ENCODE measurements around the gene MYO5A.
"Not testable (repeated sequence)": the region's sequence is repeated elsewhere in the genome, so short reads cannot be mapped to it uniquely, and the experiment has no call there.

Gene MYO5A

GRCh38 chr15:52462806-52463360 is 65.8 kb downstream of the MYO5A start:
- DNase-seq (ENCODE audit: low spot score), result no peak

- not testable (repeated sequence) for DNase-seq (ENCODE audit: low spot score)
Observed at GRCh38 chr15:52459701-52460100, 69.0 kb downstream of the MYO5A start.

- not testable (repeated sequence) for DNase-seq (ENCODE audit: low spot score)
Observed at GRCh38 chr15:52459265-52459664, 69.4 kb downstream of the MYO5A start.

GRCh38 chr15:52448011-52448890 is 80.4 kb downstream of the MYO5A start:
- no peak for DNase-seq (ENCODE audit: low spot score)

GRCh38 chr15:52445954-52446353 is 82.7 kb downstream of the MYO5A start:
- DNase-seq (ENCODE audit: low spot score), result no peak

GRCh38 chr15:52445553-52445952 is 83.1 kb downstream of the MYO5A start:
- no peak for DNase-seq (ENCODE audit: low spot score)

- DNase-seq (ENCODE audit: low spot score), result not testable (repeated sequence)
Observed at GRCh38 chr15:52443205-52443604, 85.5 kb downstream of the MYO5A start.

- no peak for DNase-seq (ENCODE audit: low spot score)
Observed at GRCh38 chr15:52441841-52442240, 86.8 kb downstream of the MYO5A start.

- DNase-seq (ENCODE audit: low spot score), result no peak
Observed at GRCh38 chr15:52440946-52441345, 87.7 kb downstream of the MYO5A start.

- DNase-seq (ENCODE audit: low spot score), result peak; percentile 79
Observed at GRCh38 chr15:52440414-52440813, 88.3 kb downstream of the MYO5A start.

GRCh38 chr15:52439470-52439869 is 89.2 kb downstream of the MYO5A start:
- peak; percentile 13 for DNase-seq (ENCODE audit: low spot score)

- not testable (repeated sequence) for DNase-seq (ENCODE audit: low spot score)
Observed at GRCh38 chr15:52439042-52439441, 89.6 kb downstream of the MYO5A start.

GRCh38 chr15:52438047-52438446 is 90.6 kb downstream of the MYO5A start:
- no peak for DNase-seq (ENCODE audit: low spot score)

- DNase-seq (ENCODE audit: low spot score), result no peak
Observed at GRCh38 chr15:52437646-52438045, 91.0 kb downstream of the MYO5A start.

- no peak for DNase-seq (ENCODE audit: low spot score)
Observed at GRCh38 chr15:52436981-52437380, 91.7 kb downstream of the MYO5A start.

- no peak for DNase-seq (ENCODE audit: low spot score)
Observed at GRCh38 chr15:52434885-52435284, 93.8 kb downstream of the MYO5A start.

GRCh38 chr15:52428297-52428696 is 100.4 kb downstream of the MYO5A start:
- no peak for DNase-seq (ENCODE audit: low spot score)

GRCh38 chr15:52427804-52428203 is 100.9 kb downstream of the MYO5A start:
- DNase-seq (ENCODE audit: low spot score), result peak; percentile 69

GRCh38 chr15:52424856-52425431 is 103.7 kb downstream of the MYO5A start:
- no peak for DNase-seq (ENCODE audit: low spot score)

- no peak for DNase-seq (ENCODE audit: low spot score)
Observed at GRCh38 chr15:52423852-52424251, 104.8 kb downstream of the MYO5A start.

GRCh38 chr15:52422001-52422400 is 106.7 kb downstream of the MYO5A start:
- DNase-seq (ENCODE audit: low spot score), result no peak

GRCh38 chr15:52421029-52421428 is 107.7 kb downstream of the MYO5A start:
- no peak for DNase-seq (ENCODE audit: low spot score)

- no peak for DNase-seq (ENCODE audit: low spot score)
Observed at GRCh38 chr15:52419494-52419893, 109.2 kb downstream of the MYO5A start.

Data from kidney tubule cell (primary cell).